Cardiac muscle cell (in vitro differentiated cells and primary cell): Measurements from ENCODE around the gene TRIM44. TPM values are rescaled to one million over a fixed set of nuclear protein-coding genes. Genes with fewer than 3 reads are reported as not detected.
"Not testable (repeated sequence)": the region's sequence is repeated elsewhere in the genome, so short reads cannot be mapped to it uniquely, and the experiment has no call there.

Source experiments
- DNase-seq, 2 donors: peaks; one replicate each; pipeline versions ENCODE4 v3.0.0 to v3.0.0-alpha.2; 2010 to 2017; ENCODE audit warnings: low read depth in 1 of 2, low spot score in 1 of 2
- H3K27ac ChIP-seq: fragments of 200-600 bp; sonication (generic); 2 replicates; pipeline ENCODE4 v1.5.1; 2016
- H3K27me3 ChIP-seq: fragments of 200-600 bp; sonication (generic); 2 replicates; pipeline ENCODE4 v1.6.0; 2016; ENCODE audit warnings: control low read depth
- H3K36me3 ChIP-seq: fragments of 200-600 bp; sonication (generic); 2 replicates; pipeline ENCODE4 v1.5.1; 2016; ENCODE audit warnings: control low read depth
- H3K4me1 ChIP-seq: fragments of 200-600 bp; sonication (generic); 2 replicates; pipeline ENCODE4 v1.8.1; 2017; ENCODE audit warnings: low read depth, mild to moderate bottlenecking, mixed run types
- H3K4me3 ChIP-seq: fragments of 200-600 bp; sonication (generic); 2 replicates; pipeline ENCODE4 v1.5.1; 2016; ENCODE audit warnings: mild to moderate bottlenecking
- H3K9me3 ChIP-seq: fragments of 200-600 bp; sonication (generic); 2 replicates; pipeline ENCODE4 v1.5.1; 2017; ENCODE audit warnings: low read depth, mild to moderate bottlenecking, control low read depth
- polyA plus RNA-seq: library from polyadenylated mRNA; unstranded; fragments of >200 nt; fragmentation: Nextera tagmentation; extraction: Ambion mirVana; gene quantifications from 2 replicates; pipeline ENCODE4 v1.2.1, GENCODE V29; 2016
- total RNA-seq: library from RNA; depleted of rRNA; stranded (reverse); fragments of >200 nt; gene quantifications from 2 replicates; pipeline ENCODE4 v1.2.3, GENCODE V29; 2016
- TF ChIP-seq, protein P1 (sequence below): IDR thresholded peaks from 2 replicates; pipeline ENCODE4 v1.5.1; 2012; ENCODE audit warnings: low read depth, mild to moderate bottlenecking, low read length

Gene TRIM44
- total and polyA plus RNA-seq, 2 experiments from 2014 or later: 19.2 to 45.7 TPM

DNA sequence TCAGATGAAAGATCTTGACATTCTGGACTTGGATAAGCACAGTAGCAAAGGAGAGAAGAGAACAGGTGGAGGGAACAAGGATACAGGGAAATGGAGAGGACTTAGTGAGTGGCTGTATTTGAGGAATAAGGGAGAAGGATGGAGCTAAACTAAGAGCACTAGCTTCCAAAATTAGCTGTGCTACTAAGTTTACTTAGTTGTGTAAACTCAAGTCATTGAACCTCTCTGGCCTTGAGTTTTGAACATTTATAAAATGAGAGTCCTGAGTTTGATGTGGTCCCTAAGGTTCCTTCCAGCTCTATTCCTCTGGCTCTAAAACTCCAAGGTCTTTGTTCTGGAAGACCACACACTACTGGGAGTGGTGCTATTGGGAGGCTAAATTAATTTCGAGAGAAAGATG lies 100.7 kb downstream of the TRIM44 start:
- Histone ChIP-seq H3K9me3 (no peaks in the 10 kb centered on the region), H3K4me1 (no peaks in the 10 kb centered on the region), H3K36me3 (no peaks in the 10 kb centered on the region), H3K4me3 (no peak overlapping the region), H3K27me3 (no peaks in the 10 kb centered on the region), H3K27ac (no peak overlapping the region)
- DNase-seq: no peak
- TF ChIP-seq, protein P1, sequence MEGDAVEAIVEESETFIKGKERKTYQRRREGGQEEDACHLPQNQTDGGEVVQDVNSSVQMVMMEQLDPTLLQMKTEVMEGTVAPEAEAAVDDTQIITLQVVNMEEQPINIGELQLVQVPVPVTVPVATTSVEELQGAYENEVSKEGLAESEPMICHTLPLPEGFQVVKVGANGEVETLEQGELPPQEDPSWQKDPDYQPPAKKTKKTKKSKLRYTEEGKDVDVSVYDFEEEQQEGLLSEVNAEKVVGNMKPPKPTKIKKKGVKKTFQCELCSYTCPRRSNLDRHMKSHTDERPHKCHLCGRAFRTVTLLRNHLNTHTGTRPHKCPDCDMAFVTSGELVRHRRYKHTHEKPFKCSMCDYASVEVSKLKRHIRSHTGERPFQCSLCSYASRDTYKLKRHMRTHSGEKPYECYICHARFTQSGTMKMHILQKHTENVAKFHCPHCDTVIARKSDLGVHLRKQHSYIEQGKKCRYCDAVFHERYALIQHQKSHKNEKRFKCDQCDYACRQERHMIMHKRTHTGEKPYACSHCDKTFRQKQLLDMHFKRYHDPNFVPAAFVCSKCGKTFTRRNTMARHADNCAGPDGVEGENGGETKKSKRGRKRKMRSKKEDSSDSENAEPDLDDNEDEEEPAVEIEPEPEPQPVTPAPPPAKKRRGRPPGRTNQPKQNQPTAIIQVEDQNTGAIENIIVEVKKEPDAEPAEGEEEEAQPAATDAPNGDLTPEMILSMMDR: no peak

DNA sequence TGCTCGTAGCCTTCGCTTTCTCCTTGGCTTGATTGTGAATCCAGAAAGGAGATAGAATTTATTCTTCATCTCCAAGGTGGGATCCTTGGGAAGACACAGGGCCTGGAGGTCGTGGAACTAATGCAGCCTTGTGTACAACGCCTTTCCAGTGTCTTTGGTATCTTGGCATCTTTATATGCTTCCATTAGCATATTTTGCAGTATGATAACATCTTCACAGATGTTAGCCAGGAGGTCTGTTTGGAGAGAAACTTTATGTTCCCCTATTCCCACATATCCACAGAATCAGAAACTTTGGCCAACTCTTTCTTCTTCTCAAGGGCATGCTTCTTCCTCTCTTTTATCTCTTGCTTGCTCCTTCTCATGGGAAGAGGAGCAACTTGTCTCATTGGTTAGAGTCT lies 101.2 kb downstream of the TRIM44 start:
- H3K27me3 ChIP-seq: no peaks in the 10 kb centered on the region
- TF ChIP-seq, protein P1: no peak
- no peaks in the 10 kb centered on the region for H3K36me3 ChIP-seq
- no peaks in the 10 kb centered on the region for H3K9me3 ChIP-seq
- DNase-seq: no peak
- no peaks in the 10 kb centered on the region for H3K4me1 ChIP-seq
- no peak overlapping the region for H3K4me3 ChIP-seq
- no peak overlapping the region for H3K27ac ChIP-seq

DNA sequence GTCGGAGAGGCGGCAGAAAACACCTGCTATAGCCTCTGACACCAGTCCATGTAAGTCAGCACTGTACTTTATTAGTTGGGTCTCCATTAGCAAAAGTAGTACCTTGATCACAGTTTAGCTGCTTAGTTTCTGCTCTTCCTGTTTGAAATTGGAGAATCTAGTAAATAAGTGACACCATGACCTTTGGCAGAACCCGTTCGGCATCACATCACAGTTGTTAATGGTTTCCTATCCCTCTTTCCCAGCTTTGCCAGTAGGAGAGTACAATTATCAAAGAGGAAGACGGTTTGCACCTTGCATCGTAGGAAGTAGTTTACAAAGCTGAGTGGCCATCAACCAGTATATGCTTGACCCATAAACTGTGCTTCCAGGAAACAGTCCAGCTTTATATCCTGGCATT lies 101.8 kb downstream of the TRIM44 start:
- Histone ChIP-seq H3K9me3 (no peaks in the 10 kb centered on the region), H3K4me1 (no peaks in the 10 kb centered on the region), H3K27ac (no peak overlapping the region), H3K4me3 (no peak overlapping the region), H3K27me3 (no peaks in the 10 kb centered on the region), H3K36me3 (no peaks in the 10 kb centered on the region)
- TF ChIP-seq, protein P1: no peak
- no peak for DNase-seq

DNA sequence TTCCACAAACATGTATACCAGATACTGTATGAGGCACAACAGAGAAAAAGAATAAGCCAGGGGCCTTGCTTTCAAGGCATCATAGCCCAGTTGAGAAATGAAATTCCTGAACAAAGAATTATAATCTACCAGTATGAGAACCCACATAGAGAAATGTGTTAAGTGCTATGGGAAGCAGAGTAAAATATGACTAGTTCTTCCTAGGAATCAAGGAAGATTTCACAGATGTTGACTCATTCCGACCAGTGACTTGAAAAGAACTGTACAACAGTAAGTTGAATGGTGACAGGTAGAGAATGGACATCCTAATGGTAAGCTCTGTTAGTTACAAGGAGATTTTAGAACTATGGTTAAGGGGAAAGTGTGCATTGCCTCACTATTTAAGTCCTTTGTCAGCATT lies 102.6 kb downstream of the TRIM44 start:
- Histone ChIP-seq H3K27me3 (no peaks in the 10 kb centered on the region), H3K4me1 (no peaks in the 10 kb centered on the region), H3K4me3 (no peak overlapping the region), H3K36me3 (no peaks in the 10 kb centered on the region), H3K9me3 (no peaks in the 10 kb centered on the region), H3K27ac (no peak overlapping the region)
- TF ChIP-seq, protein P1: no peak
- DNase-seq: no peak

DNA sequence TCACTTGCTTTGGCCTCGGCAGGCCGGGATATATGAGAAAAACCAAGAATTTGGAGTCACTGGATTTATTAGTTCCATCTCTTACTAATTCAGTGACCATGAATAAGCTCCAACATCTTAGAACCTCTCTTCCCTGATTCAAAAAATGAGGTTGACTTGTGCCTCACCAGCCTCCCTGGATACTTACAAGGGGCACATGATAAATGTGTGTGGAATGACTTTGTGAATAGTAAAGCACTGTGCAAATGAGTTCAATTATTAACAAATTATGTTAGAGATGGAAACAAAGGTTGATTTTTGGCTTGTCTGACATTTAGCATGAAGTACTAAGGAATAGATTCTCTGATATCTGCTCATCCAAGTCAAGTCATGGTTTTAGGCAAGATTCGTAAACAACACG lies 104.1 kb downstream of the TRIM44 start:
- no peak for DNase-seq

DNA sequence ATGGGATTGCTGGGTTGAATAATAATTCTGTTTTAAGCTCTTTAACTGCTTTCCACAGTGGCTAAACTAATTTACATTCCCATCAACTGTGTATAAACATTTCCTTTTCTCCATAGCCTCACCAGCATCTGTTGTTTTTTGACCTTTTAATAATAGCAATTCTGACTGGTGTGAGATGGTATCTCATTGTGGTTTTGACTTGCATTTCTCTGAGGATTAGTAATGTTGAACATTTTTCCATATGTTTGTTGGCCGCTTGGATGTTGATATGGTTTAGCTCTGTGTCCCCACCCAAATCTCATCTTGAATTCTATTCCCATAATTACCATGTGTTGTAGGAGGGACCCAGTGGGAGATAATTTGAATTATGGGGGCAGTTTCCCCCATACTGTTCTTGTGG lies 107.8 kb downstream of the TRIM44 start:
- peak in 1 of 2 donors; percentile 48 for DNase-seq
- H3K4me3 ChIP-seq, H3K4me1 ChIP-seq, H3K27me3 ChIP-seq, H3K9me3 ChIP-seq, H3K27ac ChIP-seq, H3K36me3 ChIP-seq: not testable (repeated sequence)

More for the DNA sequence above, 104.1 kb downstream of the TRIM44 start:
- H3K4me3 ChIP-seq: no peak overlapping the region
- no peaks in the 10 kb centered on the region for H3K4me1 ChIP-seq
- TF ChIP-seq, protein P1: no peak
- no peaks in the 10 kb centered on the region for H3K27me3 ChIP-seq
- H3K27ac ChIP-seq: no peak overlapping the region
- no peaks in the 10 kb centered on the region for H3K36me3 ChIP-seq
- H3K9me3 ChIP-seq: no peaks in the 10 kb centered on the region
